ENCODE data around the gene MPDZ. TPM values are rescaled to one million over a fixed set of nuclear protein-coding genes. Genes with fewer than 3 reads are reported as not detected.

MPDZ gene
- total RNA-seq, 2 experiments from 2014 or later = not detected

DNA sequence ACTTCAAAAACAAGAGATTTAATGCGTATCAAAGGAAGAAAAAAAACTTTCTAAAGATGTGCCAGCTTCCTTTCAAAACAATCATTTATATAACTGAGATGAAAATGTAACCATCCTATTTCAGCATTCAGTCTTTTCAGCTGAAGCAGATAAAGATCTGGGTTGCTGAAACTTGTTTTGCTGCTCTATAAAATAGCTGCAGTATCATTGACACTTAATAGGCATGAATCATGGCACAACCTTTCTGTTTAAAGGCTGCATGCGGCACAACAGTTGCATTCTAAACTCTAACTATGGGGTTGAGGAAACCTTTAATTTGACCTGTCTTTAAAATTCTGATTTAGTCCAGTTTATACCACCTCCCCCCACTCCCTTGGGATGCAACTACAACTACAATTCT is 196.7 kb downstream of the MPDZ start:
- H3K4me1 Mint-ChIP-seq (ENCODE audit: low read depth) = no peaks in the 10 kb centered on the region
- H3K36me3 Mint-ChIP-seq (ENCODE audit: low read depth) = no peaks in the 10 kb centered on the region
- H3K9me3 Mint-ChIP-seq = peaks cover 5% of the 10 kb centered on the region
- no peak for DNase-seq
- CTCF ChIA-PET = no interaction called here
- H3K4me3 Mint-ChIP-seq = no peak overlapping the region
- intact Hi-C loops (cut with micrococcal nuclease) = no loop called here
- H3K27ac Mint-ChIP-seq = no peak overlapping the region
- no peaks in the 10 kb centered on the region for H3K27me3 Mint-ChIP-seq (ENCODE audit: low read depth)

DNA sequence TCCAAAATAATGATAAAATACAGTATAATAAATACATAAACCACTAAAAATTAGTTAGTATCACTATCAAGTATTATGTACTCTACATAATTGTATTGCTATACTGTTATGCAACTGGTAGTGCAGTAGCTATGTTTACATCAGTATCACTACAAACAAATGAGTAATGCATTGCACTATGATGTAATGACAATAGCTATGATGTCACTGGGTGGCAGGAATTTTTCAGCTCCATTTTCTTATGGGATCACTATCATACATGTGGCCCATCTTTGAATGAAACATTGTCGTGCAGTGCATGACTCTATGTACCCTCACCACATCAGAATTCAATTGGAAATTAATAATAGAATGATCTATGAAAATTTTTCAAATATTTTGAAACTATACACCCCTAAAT is 201.3 kb downstream of the MPDZ start:
- DNase-seq = no peak
- Mint-ChIP-seq H3K4me3 (no peak overlapping the region), H3K4me1 (ENCODE audit: low read depth) (no peaks in the 10 kb centered on the region), H3K9me3 (peaks cover 9% of the 10 kb centered on the region), H3K27me3 (ENCODE audit: low read depth) (no peaks in the 10 kb centered on the region), H3K36me3 (ENCODE audit: low read depth) (no peaks in the 10 kb centered on the region), H3K27ac (no peak overlapping the region)
- CTCF ChIA-PET = interaction anchor here (1.5 kb wide), 1 partner anchor 11 kb away, joined by 5 read pairs; no protein-coding TSS in a partner anchor
- intact Hi-C loops (cut with micrococcal nuclease) = no loop called here

DNA sequence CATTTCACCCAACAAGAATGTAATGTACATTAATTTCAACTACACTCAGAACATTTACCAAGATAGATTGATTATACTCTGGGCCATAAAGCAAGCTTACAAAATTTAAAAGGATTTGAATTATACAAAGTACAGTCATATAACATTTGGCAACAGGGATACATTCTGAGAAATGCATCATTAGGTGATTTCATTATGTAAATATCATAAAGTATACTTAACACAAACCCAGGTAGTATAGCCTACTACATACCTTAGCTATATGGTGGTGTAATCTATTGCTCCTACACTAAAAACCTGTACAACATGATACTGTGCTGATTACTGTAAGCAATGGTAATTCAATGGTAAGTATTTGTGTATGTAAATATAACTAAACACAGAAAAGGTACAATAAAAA is 202.9 kb downstream of the MPDZ start:
- Mint-ChIP-seq H3K4me1 (ENCODE audit: low read depth) (no peaks in the 10 kb centered on the region), H3K36me3 (ENCODE audit: low read depth) (no peaks in the 10 kb centered on the region), H3K27me3 (ENCODE audit: low read depth) (no peaks in the 10 kb centered on the region), H3K4me3 (no peak overlapping the region), H3K27ac (no peak overlapping the region), H3K9me3 (peaks cover 8% of the 10 kb centered on the region)
- no peak for DNase-seq
- CTCF ChIA-PET = no interaction called here
- intact Hi-C loops (cut with micrococcal nuclease) = no loop called here

DNA sequence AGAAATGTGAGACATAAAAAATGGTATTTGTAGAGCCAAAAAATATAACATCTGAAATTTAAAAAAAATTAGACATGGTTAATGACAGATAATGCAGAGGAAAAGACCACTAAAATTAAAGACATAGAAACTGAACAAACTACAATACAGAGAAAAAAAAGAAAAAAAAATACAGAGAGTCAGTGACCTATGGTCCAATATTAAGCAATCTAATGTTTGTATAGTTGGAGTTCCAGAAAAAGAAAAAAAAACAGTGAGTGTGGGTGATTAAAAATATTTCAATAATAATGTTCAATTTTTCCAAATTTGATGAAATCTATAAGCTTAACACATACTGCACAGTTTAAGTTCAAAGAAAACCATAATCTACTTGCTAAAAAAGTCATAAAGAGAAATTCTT is 207.6 kb downstream of the MPDZ start:
- Mint-ChIP-seq H3K36me3 (ENCODE audit: low read depth) (no peaks in the 10 kb centered on the region), H3K4me3 (no peak overlapping the region), H3K4me1 (ENCODE audit: low read depth) (no peaks in the 10 kb centered on the region), H3K27ac (no peak overlapping the region), H3K27me3 (ENCODE audit: low read depth) (no peaks in the 10 kb centered on the region), H3K9me3 (peaks cover 11% of the 10 kb centered on the region)
- DNase-seq = no peak
- intact Hi-C loops (cut with micrococcal nuclease) = no loop called here
- CTCF ChIA-PET = no interaction called here

DNA sequence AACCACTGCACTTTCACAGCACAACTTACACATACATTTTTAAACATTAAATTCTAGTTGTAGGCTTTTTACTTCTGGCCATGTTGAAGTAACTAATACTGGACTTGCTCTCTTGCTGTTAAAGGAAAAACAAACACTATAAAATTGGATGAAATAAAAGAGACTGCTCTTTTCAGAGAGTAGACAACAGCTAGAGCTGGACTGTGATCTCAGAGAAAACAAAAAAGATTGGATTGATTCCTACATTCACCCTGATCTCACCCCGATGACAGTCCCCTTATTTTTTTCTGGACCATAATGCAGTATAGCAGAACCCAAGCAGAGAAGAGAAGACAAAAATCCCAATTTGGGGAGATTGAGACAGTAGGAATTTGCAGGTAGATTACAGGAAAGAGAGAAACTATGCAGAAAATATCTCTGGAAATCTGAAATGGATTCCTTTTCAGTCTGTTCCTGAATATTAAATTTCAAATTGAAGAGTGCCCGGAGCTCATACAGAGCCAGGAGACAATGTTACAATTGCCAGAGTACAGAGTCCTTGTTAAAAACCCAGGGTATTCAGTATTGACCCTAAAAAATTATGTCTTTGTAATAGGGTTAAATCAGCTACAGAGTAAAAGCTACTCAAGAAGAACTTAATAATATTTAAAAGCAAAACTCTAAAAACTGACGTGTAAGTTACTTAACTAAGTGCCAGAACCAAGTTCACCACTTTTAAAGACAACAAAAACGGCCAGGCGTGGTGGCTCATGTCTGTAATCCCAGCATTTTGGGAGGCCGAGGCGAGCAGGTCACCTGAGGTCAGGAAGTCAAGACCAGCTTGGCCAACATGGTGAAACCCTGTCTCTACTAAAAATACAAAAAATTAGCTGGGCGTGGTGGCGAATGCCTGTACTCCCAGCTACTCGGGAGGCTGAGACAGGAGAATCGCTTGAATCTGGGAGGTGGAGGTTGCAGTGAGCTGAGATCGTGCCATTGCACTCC is 208.6 kb downstream of the MPDZ start:
- CTCF ChIA-PET = no interaction called here
- Mint-ChIP-seq H3K36me3 (ENCODE audit: low read depth) (no peaks in the 10 kb centered on the region), H3K27ac (no peak overlapping the region), H3K9me3 (peaks cover 11% of the 10 kb centered on the region), H3K4me3 (no peak overlapping the region), H3K27me3 (ENCODE audit: low read depth) (no peaks in the 10 kb centered on the region), H3K4me1 (ENCODE audit: low read depth) (no peaks in the 10 kb centered on the region)
- intact Hi-C loops (cut with micrococcal nuclease) = no loop called here
- DNase-seq = no peak

DNA sequence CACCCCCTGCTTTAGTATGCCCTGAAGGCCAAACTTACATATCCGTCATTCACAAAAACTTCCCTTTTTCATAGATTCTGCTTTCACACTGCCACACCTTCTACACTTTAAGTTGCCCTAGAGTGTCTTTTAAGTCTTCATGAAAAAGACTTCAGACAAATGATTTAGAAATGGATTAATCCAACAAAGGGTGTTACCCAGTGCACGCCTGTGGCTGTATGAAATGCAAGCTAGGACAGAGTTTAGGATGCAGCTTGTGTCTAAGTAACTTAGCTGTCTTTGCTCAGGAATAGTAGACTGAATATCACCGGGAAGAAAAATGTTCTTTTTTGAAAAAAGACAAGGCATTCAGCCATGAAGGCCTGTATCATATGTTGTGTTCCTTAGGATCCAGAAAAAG is 210.0 kb downstream of the MPDZ start:
- CTCF ChIA-PET = no interaction called here
- peaks cover 10% of the 10 kb centered on the region for H3K9me3 Mint-ChIP-seq
- no peak overlapping the region for H3K27ac Mint-ChIP-seq

DNA sequence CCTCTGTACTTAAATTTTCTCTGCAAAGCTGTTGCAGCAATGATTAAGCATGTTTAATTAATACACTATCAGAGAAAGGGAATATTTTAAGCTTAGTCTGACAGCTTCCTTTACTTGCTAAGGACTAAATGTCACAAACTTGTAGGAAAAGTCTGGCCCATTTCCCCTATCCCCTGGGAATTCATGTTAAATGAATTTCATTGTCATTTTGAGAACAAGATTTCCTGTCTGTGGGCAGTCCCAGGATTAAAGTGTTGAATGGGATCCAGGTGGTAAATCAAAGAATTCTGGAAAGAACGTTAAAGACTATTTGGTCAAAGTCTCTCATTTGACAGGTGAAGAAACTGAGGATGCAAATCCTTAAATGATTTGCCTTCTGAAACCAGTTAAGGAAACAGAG is 214.8 kb downstream of the MPDZ start:
- CTCF ChIA-PET = interaction anchor here (0.5 kb wide), 1 partner anchor 33 kb away, joined by 3 read pairs; no protein-coding TSS in a partner anchor
- DNase-seq = no peak
- no peaks in the 10 kb centered on the region for H3K27me3 Mint-ChIP-seq (ENCODE audit: low read depth)
- H3K4me3 Mint-ChIP-seq = no peak overlapping the region
- H3K36me3 Mint-ChIP-seq (ENCODE audit: low read depth) = no peaks in the 10 kb centered on the region
- H3K4me1 Mint-ChIP-seq (ENCODE audit: low read depth) = no peaks in the 10 kb centered on the region
- intact Hi-C loops (cut with micrococcal nuclease) = no loop called here
- H3K27ac Mint-ChIP-seq = no peak overlapping the region
- peaks cover 8% of the 10 kb centered on the region for H3K9me3 Mint-ChIP-seq

More for the DNA sequence above, 210.0 kb downstream of the MPDZ start:
- no peak for DNase-seq
- no peaks in the 10 kb centered on the region for H3K4me1 Mint-ChIP-seq (ENCODE audit: low read depth)
- no peaks in the 10 kb centered on the region for H3K27me3 Mint-ChIP-seq (ENCODE audit: low read depth)
- intact Hi-C loops (cut with micrococcal nuclease) = no loop called here
- no peak overlapping the region for H3K4me3 Mint-ChIP-seq
- H3K36me3 Mint-ChIP-seq (ENCODE audit: low read depth) = no peaks in the 10 kb centered on the region

DNA sequence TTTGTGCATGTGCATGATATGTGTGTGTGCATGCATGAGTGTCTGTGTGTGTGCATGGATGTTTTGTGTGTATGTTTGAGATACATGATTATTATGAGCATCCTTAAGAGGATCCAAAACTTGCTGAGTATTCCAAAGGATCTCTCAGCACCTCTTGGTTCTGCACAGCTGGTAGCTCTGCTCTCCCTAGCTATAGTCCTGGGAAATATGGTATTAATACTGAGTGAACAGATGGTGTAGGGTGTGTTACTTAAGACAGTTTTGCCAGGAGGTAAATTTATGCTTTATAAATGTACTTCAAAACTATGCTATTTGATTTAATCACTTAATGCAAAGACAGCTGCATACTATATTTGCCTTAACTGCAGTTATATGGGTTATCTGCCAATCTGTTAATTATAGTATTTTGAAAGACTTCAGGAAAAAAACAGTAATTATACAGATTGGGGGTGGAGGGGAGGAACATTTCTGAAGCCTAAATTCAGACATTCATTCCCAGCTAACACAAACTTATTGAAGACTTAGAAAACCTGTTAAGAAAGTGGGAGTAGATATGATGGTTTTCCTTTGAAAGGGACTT is 215.5 kb downstream of the MPDZ start:
- intact Hi-C loops (cut with micrococcal nuclease) = no loop called here
- H3K4me3 Mint-ChIP-seq = no peak overlapping the region
- H3K27ac Mint-ChIP-seq = no peak overlapping the region
- H3K27me3 Mint-ChIP-seq (ENCODE audit: low read depth) = no peaks in the 10 kb centered on the region
- H3K4me1 Mint-ChIP-seq (ENCODE audit: low read depth) = no peaks in the 10 kb centered on the region
- CTCF ChIA-PET = no interaction called here
- H3K9me3 Mint-ChIP-seq = peaks cover 8% of the 10 kb centered on the region
- DNase-seq = no peak
- H3K36me3 Mint-ChIP-seq (ENCODE audit: low read depth) = no peaks in the 10 kb centered on the region

DNA sequence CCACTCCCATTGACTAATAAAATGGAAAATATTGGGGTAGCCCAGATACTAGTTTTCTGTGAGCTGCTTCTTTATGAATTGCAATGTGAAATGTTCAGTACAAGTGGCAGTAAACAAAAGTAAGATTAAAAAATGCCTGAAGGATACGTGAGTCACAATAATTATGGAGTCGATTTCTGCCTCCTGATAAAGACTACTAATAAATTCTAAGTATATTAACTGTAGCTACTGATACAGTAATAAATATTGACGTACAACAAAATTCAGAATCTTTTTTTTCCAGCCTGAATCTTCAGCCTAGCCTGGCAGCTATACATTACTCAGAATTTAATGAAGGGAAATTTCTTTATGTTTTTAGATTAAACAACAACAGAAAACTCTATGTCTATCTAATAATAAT is 218.1 kb downstream of the MPDZ start:
- no peaks in the 10 kb centered on the region for H3K4me1 Mint-ChIP-seq (ENCODE audit: low read depth)
- no peak overlapping the region for H3K27ac Mint-ChIP-seq

More for the DNA sequence above, 218.1 kb downstream of the MPDZ start:
- no peak for DNase-seq
- CTCF ChIA-PET = no interaction called here
- H3K36me3 Mint-ChIP-seq (ENCODE audit: low read depth) = no peaks in the 10 kb centered on the region
- no peaks in the 10 kb centered on the region for H3K27me3 Mint-ChIP-seq (ENCODE audit: low read depth)
- intact Hi-C loops (cut with micrococcal nuclease) = no loop called here
- no peak overlapping the region for H3K4me3 Mint-ChIP-seq
- peaks cover 4% of the 10 kb centered on the region for H3K9me3 Mint-ChIP-seq

Data from activated naive CD4-positive, alpha-beta T cell treated with anti-CD3 and anti-CD28 coated beads for 36 hours (primary cell).